SJSA1 (cell line): Measurements from ENCODE around the gene PEF1. TPM values are rescaled to one million over a fixed set of nuclear protein-coding genes. Genes with fewer than 3 reads are reported as not detected.

Experiments
- DNase-seq, 2 experiments: peaks; one replicate each; pipeline ENCODE4 v3.0.0-alpha.2; 2015 to 2020; ENCODE audit warnings: low spot score in 2 of 2, low read depth in 1 of 2
- H3K27ac ChIP-seq: fragments of 250-450 bp; sonication (Bioruptor Pico); 2 replicates; pipeline ENCODE4 v1.5.1; 2020; ENCODE audit warnings: mild to moderate bottlenecking, moderate library complexity
- H3K27me3 ChIP-seq: fragments of 250-450 bp; sonication (Bioruptor Pico); replicated peaks from 2 replicates; pipeline ENCODE4 v1.5.1; 2020; ENCODE audit warnings: mild to moderate bottlenecking, moderate library complexity
- H3K36me3 ChIP-seq: fragments of 250-450 bp; sonication (Bioruptor Pico); 2 replicates; pipeline ENCODE4 v1.5.1; 2020; ENCODE audit warnings: mild to moderate bottlenecking
- H3K4me1 ChIP-seq: fragments of 250-450 bp; sonication (Bioruptor Pico); replicated peaks from 2 replicates; pipeline ENCODE4 v1.6.1; 2021; ENCODE audit warnings: mild to moderate bottlenecking
- H3K4me3 ChIP-seq: fragments of 250-450 bp; sonication (Bioruptor Pico); 2 replicates; pipeline ENCODE4 v1.5.1; 2020; ENCODE audit warnings: mild to moderate bottlenecking
- H3K9me3 ChIP-seq: fragments of 250-450 bp; sonication (Bioruptor Pico); replicated peaks from 2 replicates; pipeline ENCODE4 v1.5.1; 2020; ENCODE audit warnings: mild to moderate bottlenecking
- total RNA-seq: library from RNA; depleted of rRNA; stranded (reverse); fragments of >200 nt; shearing (Covaris generic); gene quantifications from 2 replicates; pipeline ENCODE4 v1.2.3, GENCODE V29; 2014; rRNA removed

Gene PEF1
- total RNA-seq, result 68.6 and 76.2 TPM in 2 replicates

GRCh38 chr1:31644560-31645273 lies at the start of gene PEF1:
Gene PEF1 (minus strand): TSS chr1:31644876. CDS start chr1:31644864, 12 bp downstream.
- Histone ChIP-seq H3K4me3 (peak within 1 kb of the TSS; percentile 94), H3K9me3 (no peaks in the 10 kb centered on the region), H3K4me1 (peaks cover 12% of the 10 kb centered on the region), H3K27ac (peak within 1 kb of the TSS; percentile 95), H3K36me3 (peaks cover 15% of the 10 kb centered on the region), H3K27me3 (no peaks in the 10 kb centered on the region)
- peak; percentile 99 to 100 for DNase-seq

GRCh38 chr1:31693231-31693630 lies 48.6 kb upstream of the PEF1 start:
- no peaks in the 10 kb centered on the region for H3K27me3 ChIP-seq
- H3K9me3 ChIP-seq, result no peaks in the 10 kb centered on the region
- no peak for DNase-seq
- no peak overlapping the region for H3K4me3 ChIP-seq
- H3K27ac ChIP-seq, result no peak overlapping the region
- H3K36me3 ChIP-seq, result peaks cover 94% of the 10 kb centered on the region
- peaks cover 58% of the 10 kb centered on the region for H3K4me1 ChIP-seq

GRCh38 chr1:31691951-31692350 lies 47.3 kb upstream of the PEF1 start:
- Histone ChIP-seq H3K27ac (0 out of 2 replicates have a peak overlapping the region, but pooled peaks have one; percentile 21), H3K36me3 (peaks cover 92% of the 10 kb centered on the region), H3K4me1 (peaks cover 59% of the 10 kb centered on the region), H3K9me3 (no peaks in the 10 kb centered on the region), H3K27me3 (no peaks in the 10 kb centered on the region), H3K4me3 (no peak overlapping the region)
- no peak for DNase-seq

GRCh38 chr1:31691446-31691845 lies 46.8 kb upstream of the PEF1 start:
- no peaks in the 10 kb centered on the region for H3K27me3 ChIP-seq
- peaks cover 92% of the 10 kb centered on the region for H3K36me3 ChIP-seq
- no peak for DNase-seq
- peak overlapping the region; percentile 98 for H3K27ac ChIP-seq
- H3K9me3 ChIP-seq, result no peaks in the 10 kb centered on the region
- no peak overlapping the region for H3K4me3 ChIP-seq
- peaks cover 61% of the 10 kb centered on the region for H3K4me1 ChIP-seq

- H3K36me3 ChIP-seq, result peaks cover 93% of the 10 kb centered on the region
- H3K4me3 ChIP-seq, result no peak overlapping the region
- DNase-seq, result no peak
- H3K27me3 ChIP-seq, result no peaks in the 10 kb centered on the region
- peaks cover 65% of the 10 kb centered on the region for H3K4me1 ChIP-seq
- no peaks in the 10 kb centered on the region for H3K9me3 ChIP-seq
- peak overlapping the region; percentile 98 for H3K27ac ChIP-seq
Measured at GRCh38 chr1:31690921-31691320, 46.2 kb upstream of the PEF1 start.

GRCh38 chr1:31689854-31690253 lies 45.2 kb upstream of the PEF1 start:
- peak; percentile 92 to 97 for DNase-seq
- Histone ChIP-seq H3K4me1 (peaks cover 68% of the 10 kb centered on the region), H3K9me3 (no peaks in the 10 kb centered on the region), H3K27me3 (no peaks in the 10 kb centered on the region), H3K27ac (peak overlapping the region; percentile 98), H3K36me3 (peaks cover 95% of the 10 kb centered on the region), H3K4me3 (no peak overlapping the region)

GRCh38 chr1:31689379-31689778 lies 44.7 kb upstream of the PEF1 start:
- no peak for DNase-seq
- Histone ChIP-seq H3K36me3 (peaks cover 95% of the 10 kb centered on the region), H3K4me1 (peaks cover 64% of the 10 kb centered on the region), H3K27me3 (no peaks in the 10 kb centered on the region), H3K27ac (peak overlapping the region; percentile 98), H3K9me3 (no peaks in the 10 kb centered on the region), H3K4me3 (no peak overlapping the region)

- DNase-seq, result no peak
- Histone ChIP-seq H3K27ac (peak overlapping the region; percentile 98), H3K27me3 (no peaks in the 10 kb centered on the region), H3K9me3 (no peaks in the 10 kb centered on the region), H3K4me3 (no peak overlapping the region), H3K36me3 (peaks cover 95% of the 10 kb centered on the region), H3K4me1 (peaks cover 57% of the 10 kb centered on the region)
Measured at GRCh38 chr1:31688233-31688918, 43.7 kb upstream of the PEF1 start.

- Histone ChIP-seq H3K27me3 (no peaks in the 10 kb centered on the region), H3K9me3 (no peaks in the 10 kb centered on the region), H3K4me3 (no peak overlapping the region), H3K36me3 (peaks cover 96% of the 10 kb centered on the region), H3K4me1 (peaks cover 50% of the 10 kb centered on the region), H3K27ac (no peak overlapping the region)
- no peak for DNase-seq
Measured at GRCh38 chr1:31687601-31688000, 42.9 kb upstream of the PEF1 start.

- no peak for DNase-seq
- H3K4me1 ChIP-seq, result peaks cover 36% of the 10 kb centered on the region
- H3K4me3 ChIP-seq, result no peak overlapping the region
- no peaks in the 10 kb centered on the region for H3K27me3 ChIP-seq
- H3K27ac ChIP-seq, result no peak overlapping the region
- no peaks in the 10 kb centered on the region for H3K9me3 ChIP-seq
- H3K36me3 ChIP-seq, result peaks cover 98% of the 10 kb centered on the region
Measured at GRCh38 chr1:31685795-31686194, 41.1 kb upstream of the PEF1 start.

- Histone ChIP-seq H3K9me3 (no peaks in the 10 kb centered on the region), H3K36me3 (peaks cover 98% of the 10 kb centered on the region), H3K4me1 (peaks cover 18% of the 10 kb centered on the region), H3K27me3 (no peaks in the 10 kb centered on the region), H3K4me3 (no peak overlapping the region), H3K27ac (no peak overlapping the region)
- DNase-seq, result no peak
Measured at GRCh38 chr1:31683997-31684396, 39.3 kb upstream of the PEF1 start.

GRCh38 chr1:31681415-31681814 lies 36.7 kb upstream of the PEF1 start:
- peaks cover 98% of the 10 kb centered on the region for H3K36me3 ChIP-seq
- DNase-seq, result no peak
- H3K27ac ChIP-seq, result no peak overlapping the region
- H3K9me3 ChIP-seq, result no peaks in the 10 kb centered on the region
- 0 out of 2 replicates have a peak, but pooled peaks cover 9% of the 10 kb centered on the region for H3K4me1 ChIP-seq
- H3K4me3 ChIP-seq, result no peak overlapping the region
- H3K27me3 ChIP-seq, result no peaks in the 10 kb centered on the region

- no peaks in the 10 kb centered on the region for H3K9me3 ChIP-seq
- no peaks in the 10 kb centered on the region for H3K27me3 ChIP-seq
- no peak overlapping the region for H3K27ac ChIP-seq
- H3K4me1 ChIP-seq, result 0 out of 2 replicates have a peak, but pooled peaks cover 3% of the 10 kb centered on the region
- DNase-seq, result no peak
- H3K36me3 ChIP-seq, result peaks cover 95% of the 10 kb centered on the region
- no peak overlapping the region for H3K4me3 ChIP-seq
Measured at GRCh38 chr1:31679676-31680230, 35.1 kb upstream of the PEF1 start.

- no peaks in the 10 kb centered on the region for H3K27me3 ChIP-seq
- peaks cover 95% of the 10 kb centered on the region for H3K36me3 ChIP-seq
Measured at GRCh38 chr1:31679091-31679490, 34.4 kb upstream of the PEF1 start.

More at GRCh38 chr1:31679091-31679490, 34.4 kb upstream of the PEF1 start:
- Histone ChIP-seq H3K27ac (no peak overlapping the region), H3K9me3 (no peaks in the 10 kb centered on the region), H3K4me1 (0 out of 2 replicates have a peak, but pooled peaks cover 3% of the 10 kb centered on the region), H3K4me3 (no peak overlapping the region)
- no peak for DNase-seq
